Neural crest cell (in vitro differentiated cells): Measurements from ENCODE around the gene SEMG1. TPM values are rescaled to one million over a fixed set of nuclear protein-coding genes. Genes with fewer than 3 reads are reported as not detected.

Experiments used
- DNase-seq: peaks from one replicate; pipeline ENCODE4 v3.0.0; 2021; ENCODE audit warnings: low read depth, mixed read lengths, low spot score
- H3K27ac Mint-ChIP-seq: one replicate; pipeline ENCODE4 v1.8.0; 2021; ENCODE audit warnings: mild to moderate bottlenecking, mixed read lengths; ENCODE audit not compliant: unreplicated experiment
- H3K27me3 Mint-ChIP-seq: 2 replicates; pipeline ENCODE4 v1.8.0; 2021; ENCODE audit warnings: low read depth, mild to moderate bottlenecking, mixed read lengths
- H3K36me3 Mint-ChIP-seq: 2 replicates; pipeline ENCODE4 v1.8.0; 2021; ENCODE audit warnings: low read depth, mild to moderate bottlenecking, mixed read lengths
- H3K4me1 Mint-ChIP-seq: 2 replicates; pipeline ENCODE4 v1.8.0; 2021; ENCODE audit warnings: mixed read lengths
- H3K4me3 Mint-ChIP-seq: one replicate; pipeline ENCODE4 v1.8.0; 2021; ENCODE audit warnings: mild to moderate bottlenecking, mixed read lengths
- H3K9me3 Mint-ChIP-seq: 2 replicates; pipeline ENCODE4 v1.8.0; 2021; ENCODE audit warnings: mixed read lengths
- CTCF ChIP-seq: fragments of 200-600 bp; sonication (generic); conservative IDR thresholded peaks from 2 replicates; pipeline ENCODE4 v1.5.0; 2021; ENCODE audit warnings: antibody characterized with exemption, mild to moderate bottlenecking
- total RNA-seq: library from RNA; stranded (reverse); gene quantifications from 2 replicates; pipeline ENCODE4 v1.2.1, GENCODE V29; 2021

Gene SEMG1
- total RNA-seq, 1 donor from 2014 or later: not detected

- H3K36me3 Mint-ChIP-seq: no peaks in the 10 kb centered on the region
- DNase-seq: no peak
- H3K27me3 Mint-ChIP-seq: peaks cover 63% of the 10 kb centered on the region
- no peak for TF ChIP-seq CTCF
- H3K27ac Mint-ChIP-seq: no peak within 1 kb of the TSS
- no peaks in the 10 kb centered on the region for H3K9me3 Mint-ChIP-seq
- H3K4me1 Mint-ChIP-seq: no peaks in the 10 kb centered on the region
- no peak within 1 kb of the TSS for H3K4me3 Mint-ChIP-seq
Measured at GRCh38 chr20:45221076-45221475, 14.2 kb downstream of the SEMG1 start, which contains the start of gene SEMG2. Gene SEMG2, plus strand, starts transcription at chr20:45221373. Its CDS starts 17 bp downstream, at chr20:45221390.

GRCh38 chr20:45223136-45223535 is 16.3 kb downstream of the SEMG1 start:
- H3K27me3 Mint-ChIP-seq: peaks cover 76% of the 10 kb centered on the region
- H3K36me3 Mint-ChIP-seq: no peaks in the 10 kb centered on the region
- no peak for TF ChIP-seq CTCF
- no peak overlapping the region for H3K27ac Mint-ChIP-seq
- H3K4me1 Mint-ChIP-seq: no peaks in the 10 kb centered on the region
- no peaks in the 10 kb centered on the region for H3K9me3 Mint-ChIP-seq
- H3K4me3 Mint-ChIP-seq: no peak overlapping the region
- DNase-seq: no peak

- no peak for TF ChIP-seq CTCF
- H3K36me3 Mint-ChIP-seq: no peaks in the 10 kb centered on the region
- no peak overlapping the region for H3K4me3 Mint-ChIP-seq
- H3K4me1 Mint-ChIP-seq: no peaks in the 10 kb centered on the region
- H3K9me3 Mint-ChIP-seq: no peaks in the 10 kb centered on the region
- peaks cover 88% of the 10 kb centered on the region for H3K27me3 Mint-ChIP-seq
- DNase-seq: no peak
- no peak overlapping the region for H3K27ac Mint-ChIP-seq
Measured at GRCh38 chr20:45226287-45226686, 19.5 kb downstream of the SEMG1 start.

GRCh38 chr20:45229264-45230056 is 22.6 kb downstream of the SEMG1 start:
- no peak for DNase-seq

GRCh38 chr20:45230631-45231030 is 23.8 kb downstream of the SEMG1 start:
- H3K36me3 Mint-ChIP-seq: no peaks in the 10 kb centered on the region
- DNase-seq: no peak
- H3K4me1 Mint-ChIP-seq: no peaks in the 10 kb centered on the region
- H3K27ac Mint-ChIP-seq: no peak overlapping the region
- H3K4me3 Mint-ChIP-seq: no peak overlapping the region
- peaks cover 67% of the 10 kb centered on the region for H3K27me3 Mint-ChIP-seq
- TF ChIP-seq CTCF: no peak
- peaks cover 3% of the 10 kb centered on the region for H3K9me3 Mint-ChIP-seq

More at GRCh38 chr20:45229264-45230056, 22.6 kb downstream of the SEMG1 start:
- Mint-ChIP-seq H3K27ac (no peak overlapping the region), H3K27me3 (peaks cover 79% of the 10 kb centered on the region), H3K36me3 (no peaks in the 10 kb centered on the region), H3K9me3 (peaks cover 3% of the 10 kb centered on the region), H3K4me3 (no peak overlapping the region), H3K4me1 (no peaks in the 10 kb centered on the region)
- peak; percentile 56 for TF ChIP-seq CTCF
